OCI-LY3 (cell line): ENCODE results near the gene PGS1.

Source experiments
- H2AFZ ChIP-seq: fragments of 200-600, 300-600 bp; shearing (Covaris generic); 2 replicates; pipeline ENCODE4 v1.6.0; 2014; ENCODE audit warnings: antibody characterized with exemption, low read depth, low read length
- H3K27ac ChIP-seq: fragments of 200-600, 300-600 bp; sonication (generic); 2 replicates; pipeline ENCODE4 v1.5.1; 2014; ENCODE audit warnings: mild to moderate bottlenecking, low read length, moderate library complexity, mixed read lengths
- H3K27me3 ChIP-seq: fragments of 200-600, 300-600 bp; sonication (generic); 2 replicates; pipeline ENCODE4 v1.6.1; 2014; ENCODE audit warnings: low read depth, low read length, mixed read lengths
- H3K36me3 ChIP-seq: fragments of 200-600, 300-600 bp; sonication (generic); replicated peaks from 2 replicates; pipeline ENCODE3; 2014; ENCODE audit warnings: low read depth, low read length, mixed read lengths
- H3K4me1 ChIP-seq: fragments of 300-600, 200-600 bp; sonication (generic); 2 replicates; pipeline ENCODE4 v1.6.1; 2014; ENCODE audit warnings: low read length, mixed read lengths
- H3K4me2 ChIP-seq: fragments of 200-600, 300-600 bp; sonication (generic); 2 replicates; pipeline ENCODE4 v1.6.1; 2014; ENCODE audit warnings: low read length, mixed read lengths
- H3K4me3 ChIP-seq: fragments of 300-600, 200-600 bp; sonication (generic); 2 replicates; pipeline ENCODE4 v1.5.1; 2014; ENCODE audit warnings: antibody characterized with exemption, mild to moderate bottlenecking, low read length, moderate library complexity
- H3K79me2 ChIP-seq: fragments of 300-600, 200-600 bp; shearing (Covaris generic); 2 replicates; pipeline ENCODE4 v1.6.1; 2014; ENCODE audit warnings: mild to moderate bottlenecking, low read length, mixed read lengths
- H3K9ac ChIP-seq: fragments of 300-600, 200-600 bp; shearing (Covaris generic); 2 replicates; pipeline ENCODE4 v1.6.0; 2014; ENCODE audit warnings: mild to moderate bottlenecking, low read length, moderate library complexity
- H3K9me3 ChIP-seq: fragments of 200-600, 300-600 bp; shearing (Covaris generic); 2 replicates; pipeline ENCODE4 v1.6.1; 2014; ENCODE audit warnings: low read length, mixed read lengths; ENCODE audit not compliant: insufficient read depth
- H4K20me1 ChIP-seq: fragments of 200-600, 300-600 bp; sonication (generic); 2 replicates; pipeline ENCODE4 v1.6.1; 2016; ENCODE audit warnings: low read length, mixed read lengths; ENCODE audit not compliant: insufficient read depth
- CTCF ChIP-seq: fragments of 200-600, 300-600 bp; sonication (generic); IDR thresholded peaks from 2 replicates; pipeline ENCODE4 v1.5.1; 2014; ENCODE audit warnings: antibody characterized with exemption, low read length, low read depth
- EZH2phosphoT487 ChIP-seq: fragments of 200-600 bp; shearing (Covaris generic); IDR thresholded peaks from 2 replicates; pipeline ENCODE4 v1.6.1; 2018; ENCODE audit warnings: antibody characterized with exemption, mixed run types, low read depth

PGS1 gene

DNA sequence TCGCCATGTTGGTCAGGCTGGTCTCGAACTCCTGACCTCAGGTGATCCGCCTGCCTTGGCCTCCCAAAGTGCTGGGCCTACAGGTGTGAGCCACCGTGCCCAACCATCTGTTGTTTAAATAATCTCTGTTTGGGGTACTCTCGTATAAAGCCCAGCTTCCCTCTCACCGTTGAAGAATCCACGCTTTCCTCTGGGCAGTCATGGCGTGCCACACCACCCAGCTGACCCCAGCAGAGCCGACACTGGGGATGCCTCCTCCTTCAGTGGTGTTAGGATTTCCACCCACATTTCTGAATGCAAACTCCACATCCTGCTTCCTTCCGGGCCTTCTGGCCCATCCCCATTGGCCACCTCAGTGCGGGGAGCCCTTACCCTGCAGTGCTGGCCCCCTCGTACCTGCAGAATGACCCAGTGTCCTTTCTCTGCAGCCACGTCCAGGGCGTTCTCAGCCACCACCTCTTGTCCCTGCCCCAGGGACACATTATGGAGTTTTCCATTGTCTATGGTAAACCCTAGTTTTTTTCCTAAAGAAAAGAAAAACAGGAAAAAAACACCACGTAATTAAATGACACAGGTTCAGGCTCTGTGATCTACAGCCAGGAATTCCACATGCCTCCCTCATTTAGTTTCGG lies 60.4 kb downstream of the PGS1 start:
- Histone ChIP-seq H4K20me1 (no peaks in the 10 kb centered on the region), H3K36me3 (no peaks in the 10 kb centered on the region), H3K79me2 (no peaks in the 10 kb centered on the region), H2AFZ (no peak overlapping the region), H3K9ac (no peak overlapping the region), H3K9me3 (no peaks in the 10 kb centered on the region), H3K4me2 (no peak overlapping the region), H3K27ac (no peak overlapping the region), H3K4me1 (no peaks in the 10 kb centered on the region), H3K27me3 (peaks cover 4% of the 10 kb centered on the region; the same call in 1 of the 2 replicates), H3K4me3 (no peak overlapping the region)
- TF ChIP-seq EZH2phosphoT487 (no peak), CTCF (no peak)

DNA sequence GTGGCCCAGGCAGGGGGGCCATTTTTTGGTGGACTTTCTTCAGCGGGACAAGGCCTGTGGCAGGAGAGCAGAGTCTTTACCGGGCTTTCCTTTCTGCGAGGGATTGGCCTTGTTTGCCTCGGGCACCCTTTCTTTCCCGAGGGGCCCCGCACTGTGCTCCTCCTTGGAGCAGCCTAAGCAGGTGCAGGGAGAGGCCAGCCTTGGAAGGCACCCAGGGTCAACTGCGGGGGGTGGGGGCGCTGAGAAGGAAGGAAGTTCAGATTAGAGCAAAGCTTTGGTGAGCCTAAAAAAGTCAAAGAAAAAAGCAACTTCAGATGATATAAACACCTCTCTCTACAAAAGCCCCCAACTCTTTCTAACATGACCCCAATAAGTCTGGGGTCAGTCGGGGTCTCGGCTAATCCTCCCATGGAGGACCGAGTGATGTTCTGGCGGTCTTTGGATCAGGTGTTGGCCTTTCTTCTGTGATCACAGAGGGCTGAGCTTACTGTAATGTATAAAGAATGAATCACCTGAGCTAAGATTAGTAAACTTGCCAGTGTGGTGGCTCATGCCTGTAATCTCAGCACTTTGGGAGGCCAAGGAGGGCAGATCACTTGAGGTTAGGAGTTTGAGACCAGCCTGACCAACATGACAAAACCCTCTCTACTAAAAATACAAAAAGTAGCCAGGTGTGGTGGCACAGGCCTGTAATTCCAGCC lies 63.0 kb downstream of the PGS1 start:
- H3K36me3 ChIP-seq, result no peaks in the 10 kb centered on the region
- no peak overlapping the region for H3K4me3 ChIP-seq
- no peaks in the 10 kb centered on the region for H3K9me3 ChIP-seq
- peaks cover 4% of the 10 kb centered on the region; the same call in 1 of the 2 replicates for H3K27me3 ChIP-seq
- H4K20me1 ChIP-seq, result no peaks in the 10 kb centered on the region
- no peaks in the 10 kb centered on the region for H3K4me1 ChIP-seq
- H3K9ac ChIP-seq, result no peak overlapping the region
- no peak overlapping the region for H3K4me2 ChIP-seq
- H3K79me2 ChIP-seq, result no peaks in the 10 kb centered on the region
- TF ChIP-seq CTCF (no peak), EZH2phosphoT487 (no peak)
- H2AFZ ChIP-seq, result no peak overlapping the region
- no peak overlapping the region for H3K27ac ChIP-seq

- Histone ChIP-seq H4K20me1 (no peaks in the 10 kb centered on the region), H3K4me2 (no peak overlapping the region), H3K27me3 (no peaks in the 10 kb centered on the region), H3K9ac (no peak overlapping the region), H3K27ac (no peak overlapping the region), H3K4me3 (no peak overlapping the region), H3K4me1 (no peaks in the 10 kb centered on the region), H3K36me3 (no peaks in the 10 kb centered on the region), H3K9me3 (no peaks in the 10 kb centered on the region), H2AFZ (no peak overlapping the region), H3K79me2 (no peaks in the 10 kb centered on the region)
- no peak for TF ChIP-seq EZH2phosphoT487
- TF ChIP-seq CTCF, result no peak
Measured at GRCh38 chr17:78442648-78443218, 64.3 kb downstream of the PGS1 start.

DNA sequence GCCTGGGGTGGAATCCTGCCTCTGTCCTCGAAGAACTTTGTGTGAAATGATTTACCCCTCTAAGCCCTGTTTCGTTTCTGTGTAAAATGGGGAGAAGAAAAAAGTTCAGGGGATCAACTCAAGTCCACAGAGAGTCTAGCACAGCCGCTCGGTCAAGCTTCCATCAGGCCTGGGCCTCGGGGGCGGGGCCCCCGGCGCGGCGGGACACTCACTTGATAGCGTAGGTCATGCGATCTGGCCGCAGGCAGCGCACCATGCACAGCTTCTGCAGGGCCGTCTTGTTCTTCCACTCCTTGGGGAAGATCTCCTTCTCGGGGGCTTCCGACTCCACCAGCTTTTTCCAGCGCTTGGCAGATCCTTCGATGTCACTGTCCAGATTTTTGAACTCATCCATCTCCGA lies 65.9 kb downstream of the PGS1 start:
- Histone ChIP-seq H3K4me2 (no peak overlapping the region), H3K9ac (no peak overlapping the region), H4K20me1 (no peaks in the 10 kb centered on the region), H3K27me3 (no peaks in the 10 kb centered on the region), H3K27ac (no peak overlapping the region), H3K4me3 (no peak overlapping the region), H3K36me3 (no peaks in the 10 kb centered on the region), H3K9me3 (no peaks in the 10 kb centered on the region), H3K79me2 (no peaks in the 10 kb centered on the region), H3K4me1 (no peaks in the 10 kb centered on the region), H2AFZ (no peak overlapping the region)
- TF ChIP-seq EZH2phosphoT487 (no peak), CTCF (no peak)
